Stimulated activated CD8-positive, alpha-beta memory T cell treated with anti-CD3 and anti-CD28 coated beads, Interleukin-12 subunit alpha, Interleukin-12 subunit beta, amount 100 ng/mL, for 1 hour (primary cell): ENCODE data around the gene COL7A1.
"Not testable (repeated sequence)": the region's sequence is repeated elsewhere in the genome, so short reads cannot be mapped to it uniquely, and the experiment has no call there.

Source experiments
- DNase-seq: peaks from one replicate; pipeline ENCODE4 v3.0.0-alpha.2; 2020; ENCODE audit warnings: low read depth

Gene COL7A1

GRCh38 chr3:48543271-48543866, 51.8 kb downstream of the COL7A1 start:
- no peak for DNase-seq

GRCh38 chr3:48538451-48538850, 56.7 kb downstream of the COL7A1 start:
- no peak for DNase-seq

- no peak for DNase-seq
Measured at GRCh38 chr3:48536785-48537184, 58.3 kb downstream of the COL7A1 start.

GRCh38 chr3:48536116-48536515, 59.0 kb downstream of the COL7A1 start:
- no peak for DNase-seq

- DNase-seq, result no peak
Measured at GRCh38 chr3:48535578-48535977, 59.6 kb downstream of the COL7A1 start.

GRCh38 chr3:48532977-48533337, 62.2 kb downstream of the COL7A1 start:
- DNase-seq, result no peak

GRCh38 chr3:48532271-48532976, 62.7 kb downstream of the COL7A1 start:
- DNase-seq, result no peak

- not testable (repeated sequence) for DNase-seq
Measured at GRCh38 chr3:48530701-48531100, 64.4 kb downstream of the COL7A1 start.

- DNase-seq, result no peak
Measured at GRCh38 chr3:48528754-48529153, 66.4 kb downstream of the COL7A1 start.

GRCh38 chr3:48528048-48528447, 67.1 kb downstream of the COL7A1 start:
- DNase-seq, result no peak

- no peak for DNase-seq
Measured at GRCh38 chr3:48524970-48525369, 70.2 kb downstream of the COL7A1 start.

GRCh38 chr3:48521635-48522034, 73.5 kb downstream of the COL7A1 start:
- no peak for DNase-seq

- DNase-seq, result no peak
Measured at GRCh38 chr3:48519277-48519643, 75.9 kb downstream of the COL7A1 start.

GRCh38 chr3:48518638-48519276, 76.4 kb downstream of the COL7A1 start:
- no peak for DNase-seq

- no peak for DNase-seq
Measured at GRCh38 chr3:48518069-48518468, 77.1 kb downstream of the COL7A1 start.

- DNase-seq, result no peak
Measured at GRCh38 chr3:48516571-48516970, 78.6 kb downstream of the COL7A1 start.

GRCh38 chr3:48514431-48515227, 80.5 kb downstream of the COL7A1 start:
- DNase-seq, result no peak
